GM12874 (cell line): ENCODE data around the gene CRMP1.

Experiments
- TF ChIP-seq, protein P1 (sequence below): IDR thresholded peaks from 2 replicates; pipeline ENCODE4 v1.5.1; 2011; ENCODE audit warnings: low read depth, mild to moderate bottlenecking, control low read depth, low read length, moderate library complexity; ENCODE audit not compliant: insufficient read depth

The CRMP1 gene

GRCh38 chr4:5925419-5926200, 32.7 kb upstream of the CRMP1 start:
- TF ChIP-seq, protein P1, sequence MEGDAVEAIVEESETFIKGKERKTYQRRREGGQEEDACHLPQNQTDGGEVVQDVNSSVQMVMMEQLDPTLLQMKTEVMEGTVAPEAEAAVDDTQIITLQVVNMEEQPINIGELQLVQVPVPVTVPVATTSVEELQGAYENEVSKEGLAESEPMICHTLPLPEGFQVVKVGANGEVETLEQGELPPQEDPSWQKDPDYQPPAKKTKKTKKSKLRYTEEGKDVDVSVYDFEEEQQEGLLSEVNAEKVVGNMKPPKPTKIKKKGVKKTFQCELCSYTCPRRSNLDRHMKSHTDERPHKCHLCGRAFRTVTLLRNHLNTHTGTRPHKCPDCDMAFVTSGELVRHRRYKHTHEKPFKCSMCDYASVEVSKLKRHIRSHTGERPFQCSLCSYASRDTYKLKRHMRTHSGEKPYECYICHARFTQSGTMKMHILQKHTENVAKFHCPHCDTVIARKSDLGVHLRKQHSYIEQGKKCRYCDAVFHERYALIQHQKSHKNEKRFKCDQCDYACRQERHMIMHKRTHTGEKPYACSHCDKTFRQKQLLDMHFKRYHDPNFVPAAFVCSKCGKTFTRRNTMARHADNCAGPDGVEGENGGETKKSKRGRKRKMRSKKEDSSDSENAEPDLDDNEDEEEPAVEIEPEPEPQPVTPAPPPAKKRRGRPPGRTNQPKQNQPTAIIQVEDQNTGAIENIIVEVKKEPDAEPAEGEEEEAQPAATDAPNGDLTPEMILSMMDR: no peak

DNA sequence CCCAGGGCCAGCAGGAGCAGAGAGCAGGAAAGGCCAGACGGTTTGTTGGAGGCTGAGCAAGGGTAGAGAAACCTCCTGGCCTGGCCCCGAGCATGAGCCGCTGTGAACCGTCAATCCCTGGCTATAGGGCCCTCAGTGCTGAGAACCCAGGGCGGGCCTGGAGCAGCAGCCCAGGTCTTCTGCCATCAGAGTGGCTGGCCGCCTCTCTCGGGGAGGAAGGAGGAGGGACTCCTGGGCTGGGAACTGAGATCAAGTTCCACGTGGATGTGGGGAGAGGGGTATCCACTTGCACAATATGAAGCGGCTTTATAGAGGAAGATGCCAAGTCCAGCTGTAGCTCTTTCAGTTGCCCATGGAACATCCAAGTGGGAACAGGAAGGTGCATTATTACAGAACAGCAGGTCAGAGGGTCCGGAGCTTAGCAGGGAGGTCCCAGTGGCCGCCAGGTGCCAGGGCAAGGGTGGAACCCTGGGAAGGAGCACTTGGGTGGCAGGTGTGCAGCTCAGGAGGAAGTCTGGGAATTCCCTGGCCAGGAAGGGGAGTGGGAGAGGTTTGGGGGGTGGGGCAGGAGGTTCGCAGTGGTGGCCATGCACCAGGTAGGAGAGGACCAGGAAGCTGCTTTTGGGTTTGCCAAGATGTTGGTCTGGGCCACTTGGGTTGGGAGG, 31.7 kb upstream of the CRMP1 start:
- TF ChIP-seq, protein P1: no peak

GRCh38 chr4:5923376-5923775, 30.5 kb upstream of the CRMP1 start:
- TF ChIP-seq, protein P1: no peak

DNA sequence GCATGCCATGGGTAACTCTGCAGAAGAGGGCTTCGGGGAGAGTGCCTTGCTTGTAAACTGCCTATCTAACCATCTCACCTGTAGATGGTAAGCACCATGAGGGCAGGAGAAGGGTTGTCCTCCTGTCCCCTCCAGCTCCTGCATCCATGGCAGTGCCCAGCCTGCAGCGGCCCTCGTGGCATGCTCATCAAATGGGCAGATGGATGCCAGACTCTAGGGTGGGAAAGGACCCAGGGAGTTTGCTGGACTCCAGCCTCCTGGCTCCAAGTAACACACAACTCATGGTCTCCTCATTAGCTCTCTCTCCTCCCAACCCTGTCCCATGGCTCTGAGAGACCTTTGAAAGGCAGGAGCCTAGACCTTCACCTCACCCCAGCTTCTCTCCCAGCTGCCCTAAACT, 29.7 kb upstream of the CRMP1 start:
- TF ChIP-seq, protein P1: no peak

- TF ChIP-seq, protein P1: no peak
Observed at GRCh38 chr4:5921981-5922380, 29.1 kb upstream of the CRMP1 start.

- TF ChIP-seq, protein P1: no peak
Observed at GRCh38 chr4:5921101-5921980, 28.5 kb upstream of the CRMP1 start.

DNA sequence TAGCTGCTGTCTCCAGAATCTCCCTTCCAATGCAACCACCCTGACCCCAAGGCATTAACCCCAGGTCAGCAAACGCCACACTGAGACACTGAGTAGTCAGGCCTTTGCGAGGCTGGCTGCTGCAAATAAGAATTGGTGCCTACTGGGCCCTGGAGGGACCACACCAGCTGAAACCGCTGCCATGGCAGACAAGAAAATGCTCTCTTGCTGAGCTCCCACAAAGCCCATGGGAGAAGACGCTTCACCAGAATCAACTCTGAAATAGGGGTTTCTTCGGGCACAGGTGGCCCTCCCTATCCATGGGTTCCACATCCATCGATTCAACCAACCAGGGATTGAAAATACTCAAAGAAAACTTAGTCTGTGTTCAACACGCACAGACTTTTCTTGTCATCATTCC, 26.7 kb upstream of the CRMP1 start:
- TF ChIP-seq, protein P1: no peak
